ENCODE data around the gene SELENOH.

The SELENOH gene

DNA sequence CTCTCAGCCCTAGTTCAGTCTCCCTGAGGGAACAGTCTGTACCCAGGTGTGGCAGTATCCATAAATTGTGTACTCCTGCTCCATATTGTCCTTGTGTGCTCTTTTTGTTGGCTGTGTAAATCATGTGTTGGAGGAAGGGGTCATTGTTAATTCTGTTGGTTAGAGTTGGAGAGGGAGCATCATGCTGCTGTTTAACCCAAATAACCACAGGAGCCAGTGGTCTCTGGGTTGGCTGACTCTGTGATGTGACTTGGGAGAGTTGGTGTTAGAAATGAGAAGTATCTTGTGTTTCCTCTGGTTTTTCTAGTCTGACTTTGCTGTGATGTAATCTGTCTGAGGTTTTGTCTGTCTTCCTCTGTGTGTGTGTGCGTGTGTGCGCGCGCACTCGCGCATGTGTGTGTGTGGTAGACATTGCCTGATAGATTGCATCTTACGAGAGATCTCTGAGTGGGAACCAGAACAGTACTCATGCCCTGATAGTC is 50.8 kb downstream of the SELENOH start (continued):
- TF ChIP-seq, protein P1, sequence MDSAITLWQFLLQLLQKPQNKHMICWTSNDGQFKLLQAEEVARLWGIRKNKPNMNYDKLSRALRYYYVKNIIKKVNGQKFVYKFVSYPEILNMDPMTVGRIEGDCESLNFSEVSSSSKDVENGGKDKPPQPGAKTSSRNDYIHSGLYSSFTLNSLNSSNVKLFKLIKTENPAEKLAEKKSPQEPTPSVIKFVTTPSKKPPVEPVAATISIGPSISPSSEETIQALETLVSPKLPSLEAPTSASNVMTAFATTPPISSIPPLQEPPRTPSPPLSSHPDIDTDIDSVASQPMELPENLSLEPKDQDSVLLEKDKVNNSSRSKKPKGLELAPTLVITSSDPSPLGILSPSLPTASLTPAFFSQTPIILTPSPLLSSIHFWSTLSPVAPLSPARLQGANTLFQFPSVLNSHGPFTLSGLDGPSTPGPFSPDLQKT (IDR thresholded peaks at IDR 0.05; ENCODE audit: borderline replicate concordance, low read depth, low read length) = no peak
- TF ChIP-seq, protein P2, sequence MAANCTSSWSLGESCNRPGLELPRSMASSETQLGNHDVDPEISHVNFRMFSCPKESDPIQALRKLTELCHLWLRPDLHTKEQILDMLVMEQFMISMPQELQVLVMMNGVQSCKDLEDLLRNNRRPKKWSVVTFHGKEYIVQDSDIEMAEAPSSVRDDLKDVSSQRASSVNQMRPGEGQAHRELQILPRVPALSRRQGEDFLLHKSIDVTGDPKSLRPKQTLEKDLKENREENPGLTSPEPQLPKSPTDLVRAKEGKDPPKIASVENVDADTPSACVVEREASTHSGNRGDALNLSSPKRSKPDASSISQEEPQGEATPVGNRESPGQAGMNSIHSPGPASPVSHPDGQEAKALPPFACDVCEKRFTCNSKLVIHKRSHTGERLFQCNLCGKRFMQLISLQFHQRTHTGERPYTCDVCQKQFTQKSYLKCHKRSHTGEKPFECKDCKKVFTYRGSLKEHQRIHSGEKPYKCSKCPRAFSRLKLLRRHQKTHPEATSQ (tag by site-specific recombination; IDR thresholded peaks at IDR 0.05) = no peak

DNA sequence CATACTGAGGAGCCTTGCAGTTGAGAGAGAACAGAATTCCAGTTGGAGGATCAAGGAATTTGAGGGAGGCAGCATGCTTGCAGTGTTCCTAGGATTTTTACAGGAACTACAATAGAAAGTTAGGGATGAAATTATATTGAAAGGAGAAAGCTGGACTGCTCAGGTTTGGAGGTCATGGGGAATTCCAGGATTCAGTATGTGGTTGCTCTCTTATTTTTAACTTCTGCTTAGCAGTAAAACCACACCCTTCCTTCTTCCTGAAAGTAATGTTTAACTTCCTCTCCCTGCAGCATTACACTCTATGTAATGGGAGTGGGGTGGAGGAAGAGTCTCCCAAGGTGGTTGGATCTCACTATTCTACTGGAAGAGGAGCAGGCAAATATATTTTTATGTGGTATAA is 51.6 kb downstream of the SELENOH start:
- ChIA-PET CTCF (interaction anchor here (0.7 kb wide), 1 partner anchor 198 kb away, joined by 3 read pairs; no protein-coding TSS in a partner anchor), POLR2A (no interaction called here)
- no peak for TF ChIP-seq ZNF501 (tag by site-specific recombination; IDR thresholded peaks at IDR 0.05)
- TF ChIP-seq, protein P1 (IDR thresholded peaks at IDR 0.05; ENCODE audit: borderline replicate concordance, low read depth, low read length) = no peak
- no peak for TF ChIP-seq ZNF473 (tag by site-specific recombination; IDR thresholded peaks at IDR 0.05)
- TF ChIP-seq ZNF629 (tag by site-specific recombination; IDR thresholded peaks at IDR 0.05) = no peak
- TF ChIP-seq ZNF747 (tag by site-specific recombination; IDR thresholded peaks at IDR 0.05) = no peak
- TF ChIP-seq ZNF266 (tag by site-specific recombination; IDR thresholded peaks at IDR 0.05; ENCODE audit: low read depth) = no peak
- no peak for TF ChIP-seq BCL11A (tag by site-specific recombination; IDR thresholded peaks at IDR 0.05; ENCODE audit: low read depth)
- TF ChIP-seq GLIS2 (tag by site-specific recombination; IDR thresholded peaks at IDR 0.05) = no peak
- H3K9me3 ChIP-seq (ENCODE audit: control insufficient read depth, insufficient read depth, low read depth, low read length) = no peaks in the 10 kb centered on the region
- no peak overlapping the region for H3K27ac ChIP-seq (ENCODE audit: extremely low read depth, low read depth, low read length)
- peaks cover 4 to 48% of the 10 kb centered on the region in 2 experiments; a peak in 2 of 3 replicates for H3K36me3 ChIP-seq (ENCODE audit: control insufficient read depth in 2 of 2, insufficient read depth in 1 of 2, low read length in 2 of 2)
- no peaks in the 10 kb centered on the region for H3K4me1 ChIP-seq (ENCODE audit: control insufficient read depth, insufficient read depth, low read length)
- no peak overlapping the region for H3K4me3 ChIP-seq (ENCODE audit: low read depth, low read length)

Data from HEK293 (cell line).